Stimulated activated CD4-positive, alpha-beta T cell treated with anti-CD3 and anti-CD28 coated beads, Interleukin-2, amount 100 ng/mL, for 48 hours (primary cell): ENCODE results near the gene DERL3.

ENCODE experiments used
- DNase-seq, 2 donors: peaks; one replicate each; pipeline ENCODE4 v3.0.0-alpha.2; 2020

DERL3 gene

DNA sequence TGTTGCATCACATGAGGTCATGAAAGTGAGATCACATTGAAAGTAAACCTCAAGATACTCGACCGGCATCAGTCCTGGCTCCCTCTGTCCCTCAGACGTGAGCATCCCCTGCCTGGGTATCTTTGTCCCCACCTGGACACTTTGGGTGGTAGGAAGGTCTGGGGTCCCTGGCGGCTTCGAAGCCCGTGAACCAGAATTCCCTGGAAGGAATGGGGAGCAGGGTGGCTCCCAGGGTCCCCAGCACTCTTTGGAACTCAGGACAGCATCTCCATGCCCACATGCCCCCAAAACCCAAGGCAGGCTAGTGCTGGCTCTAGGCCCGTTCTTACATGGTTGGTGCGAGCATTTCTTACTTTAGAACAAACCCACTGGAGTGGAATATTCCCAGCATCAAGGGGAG is 7.5 kb downstream of the DERL3 start:
- no peak for DNase-seq

DNA sequence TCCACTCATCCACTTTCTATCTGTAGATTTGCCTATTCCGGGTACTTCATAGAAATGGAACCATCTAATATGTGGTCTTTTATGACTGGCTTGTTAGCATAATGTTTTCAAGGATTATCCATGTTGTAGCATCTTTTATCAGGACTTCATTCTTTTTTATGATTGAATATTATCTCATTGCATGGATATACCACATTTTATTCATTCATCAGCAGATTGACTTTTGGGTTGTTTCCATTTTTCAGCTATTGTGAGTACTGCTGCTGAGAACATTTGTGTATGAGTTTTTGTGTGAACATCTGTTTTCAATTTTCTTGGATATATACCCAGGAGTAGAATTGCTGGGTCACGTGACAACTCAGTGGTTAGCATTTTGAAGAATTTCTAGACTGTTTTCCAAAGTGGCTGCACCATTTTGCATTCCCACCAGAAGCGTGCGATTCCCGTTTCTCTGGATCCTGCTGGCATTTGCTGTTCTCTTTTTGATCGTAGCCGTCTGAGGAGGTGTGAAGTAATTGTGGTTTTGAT is 8.9 kb downstream of the DERL3 start:
- DNase-seq = no peak

- DNase-seq = no peak
Observed at GRCh38 chr22:23828800-23829680, 9.8 kb downstream of the DERL3 start.

DNA sequence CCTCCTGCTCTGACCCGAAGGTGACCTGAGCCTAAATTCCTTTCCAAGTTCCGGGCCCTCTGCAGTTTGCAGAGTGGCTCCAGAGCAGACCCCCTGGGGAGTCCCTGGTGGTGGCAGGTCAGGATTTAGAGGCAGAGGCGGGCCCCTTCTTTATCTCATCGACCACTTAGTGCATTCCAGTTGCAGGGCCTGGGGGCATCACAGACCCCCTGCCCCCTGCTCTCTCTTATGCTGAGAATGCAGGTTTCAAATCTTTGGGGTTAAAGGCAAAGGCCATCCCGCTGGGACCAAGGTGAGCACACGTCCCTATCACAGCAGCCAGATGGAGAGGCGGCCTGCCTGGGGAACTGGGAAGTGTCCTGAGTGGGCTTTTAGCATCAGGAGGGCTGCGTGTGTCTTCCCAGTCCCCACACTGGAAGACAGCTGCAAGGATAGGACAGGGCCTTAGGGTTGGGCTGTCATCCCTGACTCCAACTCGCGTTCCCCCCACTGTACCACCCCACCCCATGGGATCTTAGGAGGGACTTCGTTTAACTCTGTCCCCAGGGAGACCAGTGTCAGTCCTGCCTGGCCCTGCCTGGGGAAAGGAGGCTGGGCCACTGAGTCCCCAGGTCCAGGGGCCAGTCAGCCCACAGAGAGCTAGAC is 11.3 kb downstream of the DERL3 start:
- no peak for DNase-seq

DNA sequence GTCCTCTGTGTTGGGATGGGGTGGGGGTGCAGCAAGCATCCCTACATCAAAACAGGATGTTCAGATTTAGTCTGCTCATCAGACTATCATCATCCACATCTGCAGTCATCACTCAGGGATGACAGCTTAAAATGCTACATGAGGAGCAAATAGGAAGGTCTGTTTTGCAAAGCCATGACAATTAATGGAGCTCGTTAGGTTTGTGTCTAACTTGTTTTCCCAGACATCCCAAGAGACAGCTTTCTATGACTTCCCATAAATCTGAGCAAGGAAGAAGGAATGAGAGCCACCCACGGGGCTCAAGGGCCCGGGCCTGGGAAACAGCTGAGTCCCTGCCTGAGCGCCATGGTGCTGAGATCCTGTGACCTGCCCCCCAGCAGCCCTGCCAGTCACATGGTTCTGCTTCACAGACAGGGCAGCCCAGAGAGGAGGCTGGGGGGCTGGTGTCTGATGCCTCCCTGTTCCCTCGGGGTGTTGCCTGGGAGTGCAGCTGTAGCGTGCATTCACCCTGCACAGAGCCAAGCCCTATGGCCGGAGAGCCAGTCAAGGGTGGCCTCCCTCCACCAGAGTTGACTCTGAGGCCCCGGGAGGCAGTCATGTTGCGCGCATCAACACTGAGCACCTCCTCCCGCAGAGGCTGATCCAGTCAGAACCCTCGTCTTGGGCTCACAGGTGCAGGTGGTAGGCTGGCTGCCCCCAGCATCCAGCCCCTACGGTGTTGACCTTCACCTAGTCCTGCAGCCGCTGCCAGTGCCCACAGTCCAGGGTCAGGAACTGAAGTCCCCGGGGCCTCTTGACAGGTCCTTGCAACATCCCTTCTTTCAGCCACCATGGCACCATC is 12.1 kb downstream of the DERL3 start:
- DNase-seq = no peak

- no peak for DNase-seq
Observed at GRCh38 chr22:23825246-23825905, 13.4 kb downstream of the DERL3 start.

- no peak for DNase-seq
Observed at GRCh38 chr22:23824476-23825245, 14.1 kb downstream of the DERL3 start.

GRCh38 chr22:23823331-23823791 is 15.4 kb downstream of the DERL3 start:
- no peak for DNase-seq

GRCh38 chr22:23822101-23822671 is 16.6 kb downstream of the DERL3 start:
- no peak for DNase-seq

GRCh38 chr22:23820748-23821211 is 18.0 kb downstream of the DERL3 start:
- DNase-seq = no peak

- no peak for DNase-seq
Observed at GRCh38 chr22:23818541-23818940, 20.3 kb downstream of the DERL3 start.

- DNase-seq = no peak
Observed at GRCh38 chr22:23817146-23817545, 21.7 kb downstream of the DERL3 start.

DNA sequence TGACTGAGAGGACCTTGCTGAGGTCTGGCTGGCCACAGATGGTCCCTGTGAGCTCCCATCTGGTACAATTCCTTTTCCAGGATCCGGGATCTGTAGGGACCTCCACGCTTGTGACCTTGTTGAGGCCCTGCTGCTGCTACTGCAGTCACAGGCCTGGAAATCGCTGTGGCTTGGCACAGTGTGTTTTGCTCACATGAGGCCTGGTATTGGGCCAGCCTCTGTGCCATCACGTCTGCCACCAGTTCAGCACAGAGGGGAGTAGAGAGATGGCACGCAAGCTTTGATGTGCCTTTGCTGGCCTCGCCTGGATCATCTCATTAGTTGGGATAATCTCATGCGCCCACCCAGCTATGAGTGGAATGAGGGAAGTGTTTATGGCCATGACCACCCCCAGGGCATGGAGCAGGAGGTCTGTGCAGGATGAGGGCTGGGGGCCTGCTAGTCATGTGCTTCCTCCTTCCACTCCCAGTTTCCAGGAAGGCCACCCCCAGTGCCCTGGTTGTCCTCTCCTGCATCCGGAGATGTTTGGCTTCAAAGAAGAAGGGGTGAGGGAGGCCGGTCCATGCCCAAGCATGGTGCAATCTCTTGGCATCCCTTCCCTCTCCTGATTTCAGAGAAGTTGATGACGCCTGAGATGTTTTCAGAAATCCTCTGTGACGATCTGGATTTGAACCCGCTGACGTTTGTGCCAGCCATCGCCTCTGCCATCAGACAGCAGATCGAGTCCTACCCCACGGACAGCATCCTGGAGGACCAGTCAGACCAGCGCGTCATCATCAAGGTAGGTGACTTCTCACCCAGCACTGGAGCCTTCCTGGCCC is 22.4 kb downstream of the DERL3 start:
- no peak for DNase-seq

DNA sequence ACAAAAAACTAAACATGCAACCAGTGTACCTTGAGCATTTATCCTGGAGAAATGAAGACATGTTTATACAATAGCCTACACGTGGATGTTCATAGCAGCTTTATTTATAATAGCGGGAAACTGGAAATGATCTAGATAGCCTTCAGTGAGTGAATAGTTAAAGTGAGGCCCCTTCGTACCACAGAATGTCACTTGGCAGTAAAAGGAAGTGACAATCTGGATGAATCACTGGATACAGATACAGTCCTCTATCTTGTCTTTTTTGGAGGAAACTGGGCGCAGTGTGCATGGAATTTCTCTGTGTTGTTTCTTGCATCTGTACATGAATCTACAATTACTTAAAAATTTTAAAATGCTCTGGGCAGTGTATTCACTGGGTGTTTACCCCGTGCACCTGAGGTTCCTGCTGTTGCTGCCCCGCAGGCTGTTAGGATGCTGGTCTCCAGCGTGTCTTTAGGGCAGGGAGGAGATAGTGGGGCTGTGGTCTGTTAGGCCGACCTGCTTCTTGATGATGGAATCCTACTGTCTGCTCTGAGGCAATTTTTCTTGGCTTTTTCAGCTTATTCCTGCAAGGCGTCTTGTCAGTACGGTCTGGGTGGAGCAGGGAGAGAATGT is 23.2 kb downstream of the DERL3 start:
- DNase-seq = no peak

- no peak for DNase-seq
Observed at GRCh38 chr22:23812378-23812777, 26.4 kb downstream of the DERL3 start.

DNA sequence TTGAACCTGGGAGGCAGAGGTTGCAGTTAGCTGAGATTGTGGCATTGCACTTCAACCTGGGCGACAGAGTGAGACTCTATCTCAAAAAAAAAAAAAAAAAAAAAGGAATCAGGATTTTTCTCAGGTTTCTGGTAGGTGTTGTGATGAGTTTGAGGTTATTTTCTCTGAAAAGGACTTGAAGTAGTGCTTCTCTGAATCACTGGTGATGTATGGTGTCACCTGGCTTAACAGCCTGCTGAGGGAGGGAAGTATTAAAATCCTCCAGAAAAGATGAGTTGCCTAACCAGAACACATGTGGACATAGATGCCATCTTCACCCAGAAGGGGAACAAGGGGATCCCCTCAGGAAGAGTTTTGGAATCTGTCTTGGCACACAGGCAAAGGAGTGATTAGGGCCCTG is 32.0 kb downstream of the DERL3 start:
- no peak for DNase-seq

DNA sequence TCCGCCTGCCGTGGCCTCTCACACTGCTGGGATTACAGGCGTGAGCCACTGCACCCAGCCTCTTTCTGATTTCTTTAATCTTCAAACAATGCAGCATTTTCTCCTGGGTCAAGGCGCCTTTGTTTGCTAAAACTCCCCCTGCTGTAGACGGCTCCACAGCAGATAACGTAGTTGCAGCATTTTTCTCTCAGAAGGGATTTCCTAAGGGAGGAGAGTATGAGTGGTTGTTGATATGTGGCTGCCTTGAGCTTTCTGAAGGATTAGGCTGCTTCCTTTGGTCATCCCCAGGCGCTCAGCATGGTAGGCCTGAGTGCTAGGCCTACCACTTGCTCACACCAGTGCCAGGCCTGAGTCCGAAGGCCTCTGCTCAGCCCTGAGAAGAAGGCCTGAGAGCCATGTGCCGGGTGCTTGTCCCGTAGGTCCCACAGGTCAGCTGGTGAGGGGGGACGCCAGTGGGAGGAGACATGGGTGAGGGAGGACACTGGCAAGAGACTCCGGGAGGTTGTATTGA is 34.0 kb downstream of the DERL3 start:
- DNase-seq = no peak

GRCh38 chr22:23803001-23803819 is 35.6 kb downstream of the DERL3 start:
- DNase-seq = no peak

DNA sequence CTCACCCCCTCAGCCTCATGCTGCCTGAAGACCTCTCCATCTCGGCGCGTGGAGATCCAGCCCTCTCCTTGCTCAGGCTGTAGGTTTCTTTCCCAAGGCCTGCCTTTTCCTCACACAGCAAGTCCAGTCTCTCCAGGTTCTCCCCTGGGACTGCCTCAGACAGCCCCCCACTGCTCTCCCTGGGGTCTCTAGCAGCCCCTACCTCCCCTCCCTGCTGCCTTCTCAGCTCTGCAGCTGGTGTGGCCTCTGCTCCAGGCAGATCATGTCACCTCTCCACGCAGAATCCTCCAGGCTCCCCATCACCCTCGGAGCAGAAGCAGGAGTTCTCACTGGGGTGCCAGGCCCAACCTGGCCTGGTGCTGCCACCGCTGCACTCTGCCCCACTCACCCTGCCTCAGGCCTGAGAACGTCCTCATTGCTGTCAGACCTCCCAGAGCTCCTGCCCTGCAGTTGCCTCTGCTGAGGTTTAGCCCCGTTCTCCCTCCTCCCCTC is 36.9 kb downstream of the DERL3 start:
- no peak for DNase-seq
